Tibial nerve (tissue), 3 donors: Measurements from ENCODE around the gene SCAI.
"Not testable (repeated sequence)": the region's sequence is repeated elsewhere in the genome, so short reads cannot be mapped to it uniquely, and the experiment has no call there.

Experiments
- POLR2A ChIP-seq, 2 donors: fragments of 450-650 bp; IDR thresholded peaks; one replicate each; pipeline ENCODE4 v1.6.1; 2017; ENCODE audit warnings: antibody characterized with exemption in 2 of 2, mild to moderate bottlenecking in 2 of 2, moderate library complexity in 2 of 2
- TF ChIP-seq, protein P1 (sequence below), 5 experiments: fragments of 200-600 bp in 3 of 5; fragments of 450-650 bp in 2 of 5; sonication (generic) in 3 of 5; IDR thresholded peaks; one replicate each; pipeline ENCODE4 v1.5.1; 2016 to 2019; ENCODE audit warnings: antibody characterized with exemption in 5 of 5, mild to moderate bottlenecking in 3 of 5, moderate library complexity in 2 of 5

DNA sequence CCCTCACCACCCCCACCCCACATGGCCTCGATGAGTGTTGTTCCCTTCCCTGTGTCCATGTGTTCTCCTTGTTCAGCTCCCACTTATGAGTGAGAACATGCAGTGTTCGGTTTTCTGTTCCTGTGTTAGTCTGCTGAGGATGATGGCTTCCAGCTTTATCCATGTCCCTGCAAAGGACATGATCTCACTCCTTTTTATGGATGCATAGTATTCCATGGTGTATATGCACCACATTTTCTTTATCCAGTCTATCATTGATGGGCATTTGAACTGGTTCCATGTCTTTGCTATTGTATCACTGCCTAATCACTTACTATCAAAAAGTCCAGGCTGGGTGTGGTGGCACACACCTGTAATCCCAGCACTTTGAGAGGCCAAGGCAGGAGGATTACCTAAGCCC lies 24.6 kb downstream of the SCAI start:
- not testable (repeated sequence) for TF ChIP-seq POLR2A (IDR thresholded peaks at IDR 0.05)
- TF ChIP-seq, protein P1, sequence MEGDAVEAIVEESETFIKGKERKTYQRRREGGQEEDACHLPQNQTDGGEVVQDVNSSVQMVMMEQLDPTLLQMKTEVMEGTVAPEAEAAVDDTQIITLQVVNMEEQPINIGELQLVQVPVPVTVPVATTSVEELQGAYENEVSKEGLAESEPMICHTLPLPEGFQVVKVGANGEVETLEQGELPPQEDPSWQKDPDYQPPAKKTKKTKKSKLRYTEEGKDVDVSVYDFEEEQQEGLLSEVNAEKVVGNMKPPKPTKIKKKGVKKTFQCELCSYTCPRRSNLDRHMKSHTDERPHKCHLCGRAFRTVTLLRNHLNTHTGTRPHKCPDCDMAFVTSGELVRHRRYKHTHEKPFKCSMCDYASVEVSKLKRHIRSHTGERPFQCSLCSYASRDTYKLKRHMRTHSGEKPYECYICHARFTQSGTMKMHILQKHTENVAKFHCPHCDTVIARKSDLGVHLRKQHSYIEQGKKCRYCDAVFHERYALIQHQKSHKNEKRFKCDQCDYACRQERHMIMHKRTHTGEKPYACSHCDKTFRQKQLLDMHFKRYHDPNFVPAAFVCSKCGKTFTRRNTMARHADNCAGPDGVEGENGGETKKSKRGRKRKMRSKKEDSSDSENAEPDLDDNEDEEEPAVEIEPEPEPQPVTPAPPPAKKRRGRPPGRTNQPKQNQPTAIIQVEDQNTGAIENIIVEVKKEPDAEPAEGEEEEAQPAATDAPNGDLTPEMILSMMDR (IDR thresholded peaks at IDR 0.05) = not testable (repeated sequence)
